Gastrocnemius medialis (tissue), 4 donors: Measurements from ENCODE around the gene ARHGEF11.

ENCODE experiments used
- CTCF ChIP-seq, 5 experiments: fragments of 450-650 bp in 3 of 5; fragments of 200-600 bp in 2 of 5; sonication (generic) in 2 of 5; IDR thresholded peaks in 4 of 5; conservative IDR thresholded peaks in 1 of 5; 1 replicate in 4 of 5; 2 replicates in 1 of 5; pipeline ENCODE4 v1.5.1; 2016 to 2019; ENCODE audit warnings: antibody characterized with exemption in 5 of 5, mild to moderate bottlenecking in 3 of 5, moderate library complexity in 3 of 5
- POLR2A ChIP-seq, 2 donors: fragments of 450-650 bp; IDR thresholded peaks; one replicate each; pipeline ENCODE4 v1.6.1; 2017; ENCODE audit warnings: antibody characterized with exemption in 2 of 2, mild to moderate bottlenecking in 2 of 2, moderate library complexity in 2 of 2

- no peak for TF ChIP-seq CTCF (IDR thresholded peaks at IDR 0.05 in 4 of 5, conservative IDR thresholded peaks at IDR 0.05 in 1 of 5)
- no peak for TF ChIP-seq POLR2A (IDR thresholded peaks at IDR 0.05)
These were observed 43.1 kb upstream of the ARHGEF11 start for GRCh38 chr1:157088607-157089006.
